ENCODE measurements around the gene INTS15.

- TF ChIP-seq CTCF (IDR thresholded peaks at IDR 0.05) (peak; percentile 17 to 57 (median 27)), POLR2A (IDR thresholded peaks at IDR 0.05) (no peak)
These were observed 47.9 kb downstream of the INTS15 start for GRCh38 chr7:6637544-6638229.
